SW 1271 (cell line): ENCODE measurements around the gene C11orf52.

Experiments
- DNase-seq, 2 experiments: peaks; one replicate each; lab custom pipeline; 2025; lab: John Stamatoyannopoulos, UW

Gene C11orf52

DNA sequence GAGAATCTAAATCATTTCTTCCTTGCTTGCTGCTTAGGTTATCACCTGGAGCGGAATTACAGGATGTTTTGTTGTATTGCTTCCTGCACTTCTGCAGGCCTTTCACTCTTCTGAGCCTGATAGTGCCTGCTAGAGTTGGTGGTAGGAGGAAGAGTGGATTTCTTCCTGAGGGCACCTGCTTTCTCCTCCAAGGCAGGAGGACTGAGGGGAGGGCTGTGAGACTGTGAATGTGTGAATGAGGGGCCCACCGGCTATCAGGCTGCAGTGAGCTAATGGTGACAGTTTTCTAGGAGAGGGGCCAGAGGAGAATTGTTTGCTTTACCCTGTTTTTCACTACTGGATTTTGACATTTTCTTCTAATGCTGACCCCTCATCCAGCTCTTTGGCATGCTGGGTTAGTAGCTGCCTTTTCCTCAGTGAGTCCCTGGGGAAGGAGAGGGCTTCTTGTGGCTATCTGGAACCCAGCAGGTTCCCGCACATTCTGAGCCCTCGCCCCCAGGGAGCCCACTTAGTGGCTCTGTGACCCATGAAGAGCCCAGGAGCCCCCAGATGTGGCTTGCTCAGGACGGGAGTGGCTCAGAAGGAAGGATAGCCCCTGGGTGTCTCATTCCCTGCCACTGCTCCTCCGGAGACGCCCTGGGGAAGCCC, 57.5 kb downstream of the C11orf52 start:
- no peak for DNase-seq
